ENCODE results near the gene TMEM131L. TPM values are rescaled to one million over a fixed set of nuclear protein-coding genes. Genes with fewer than 3 reads are reported as not detected.
A peak's percentile ranks its signal among the peaks of the same experiment; 100 is the strongest.

TMEM131L gene
- polyA plus RNA-seq, 1 donor = 46.6 TPM

DNA sequence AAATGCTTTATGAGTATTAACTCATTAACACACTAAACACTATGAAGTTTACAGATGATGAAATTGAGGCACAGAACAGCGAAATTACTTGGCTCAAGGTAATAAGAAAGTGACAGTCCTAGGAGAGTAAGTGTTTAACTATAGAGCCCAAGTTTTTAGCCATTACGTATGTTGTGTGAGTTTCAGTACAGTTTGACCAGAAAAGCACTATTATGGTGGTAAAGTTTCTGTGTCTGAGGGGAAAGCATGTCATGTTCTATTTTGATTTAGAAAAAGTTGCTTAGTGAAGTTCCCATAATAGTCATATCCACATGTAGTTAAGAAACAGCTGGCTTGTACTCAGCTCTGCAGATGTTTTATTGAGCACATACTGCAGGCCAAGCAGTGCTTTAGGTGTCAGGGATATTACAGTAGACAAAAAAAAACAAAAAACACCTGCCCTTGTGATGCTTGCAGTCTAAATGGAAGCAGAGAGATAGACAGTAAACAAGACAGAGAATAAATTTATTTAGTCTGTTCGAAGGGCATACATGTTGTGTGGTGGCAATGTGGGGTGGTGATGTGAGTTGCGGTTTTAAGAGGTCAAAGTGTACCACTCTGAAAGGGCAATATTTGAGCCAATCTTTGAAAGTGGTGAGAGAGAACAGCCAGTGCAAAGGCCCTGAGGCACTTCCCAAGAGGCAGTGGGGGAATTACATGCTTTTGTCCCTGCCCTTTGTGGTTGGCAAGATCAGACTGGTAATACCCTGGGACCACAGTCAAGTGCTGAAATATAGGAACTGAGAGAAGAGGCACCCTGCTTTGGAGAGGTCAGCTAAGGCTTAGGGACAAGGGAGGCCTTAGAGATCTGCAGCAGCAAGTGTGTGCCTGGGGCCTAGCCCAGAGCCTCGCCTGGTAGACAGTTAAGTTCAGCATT, 6.2 kb downstream of the TMEM131L start:
- DNase-seq (ENCODE audit: low read depth) = no peak

DNA sequence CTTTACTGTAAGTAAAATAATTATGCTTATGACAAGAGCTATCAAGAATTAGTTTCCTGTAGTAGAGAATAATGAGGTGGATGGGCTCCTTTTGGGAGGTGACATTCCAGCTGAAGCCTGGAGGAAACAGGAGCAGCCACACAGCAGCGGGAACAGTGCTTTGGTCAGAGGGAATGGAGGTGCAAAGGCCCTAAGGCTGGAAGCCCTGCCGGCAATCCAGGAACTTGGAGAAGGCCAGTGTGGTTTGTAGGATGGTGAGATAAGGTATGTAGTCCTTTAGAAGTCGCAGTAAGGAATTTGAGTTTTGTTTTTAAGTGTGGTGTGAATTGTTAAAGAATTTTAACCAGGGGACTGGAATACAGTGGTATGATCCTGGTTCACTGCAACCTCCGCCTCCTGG, 8.1 kb downstream of the TMEM131L start:
- no peak for DNase-seq (ENCODE audit: low read depth)

DNA sequence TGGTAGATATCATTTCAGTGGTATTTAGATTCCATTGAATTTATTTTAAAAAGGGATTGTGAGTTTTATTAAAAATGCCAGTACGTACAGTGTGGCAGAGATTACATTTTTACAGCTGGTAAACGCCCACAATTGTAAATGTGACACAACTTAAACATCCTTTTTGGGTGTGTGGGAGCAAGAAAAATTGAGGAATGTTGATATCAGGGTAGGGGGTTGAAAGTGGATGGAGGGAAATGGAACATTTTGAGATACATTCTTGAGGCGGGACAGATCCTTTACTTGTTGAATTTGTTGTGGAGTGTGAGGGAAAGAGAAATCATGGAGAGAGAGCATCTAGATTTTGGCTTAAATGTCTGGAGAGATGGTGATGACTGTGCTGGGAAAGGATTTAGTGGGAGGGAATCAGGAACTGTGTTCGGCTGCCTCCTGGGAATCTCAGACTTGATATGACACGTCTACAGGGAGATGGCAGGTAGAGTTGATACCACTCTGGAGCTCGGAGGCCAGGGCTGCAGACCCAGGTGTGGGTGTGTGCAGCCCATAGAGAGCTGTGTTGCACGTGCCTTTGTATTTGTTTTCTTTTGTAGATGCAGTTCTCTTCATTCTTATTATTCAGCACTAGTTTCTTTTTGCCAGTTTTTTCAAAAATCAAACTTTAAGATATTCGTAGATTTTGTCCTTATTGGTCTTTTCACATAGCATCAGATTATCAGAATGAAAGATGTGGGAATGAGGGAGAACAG, 10.8 kb downstream of the TMEM131L start:
- no peak for DNase-seq (ENCODE audit: low read depth)

DNA sequence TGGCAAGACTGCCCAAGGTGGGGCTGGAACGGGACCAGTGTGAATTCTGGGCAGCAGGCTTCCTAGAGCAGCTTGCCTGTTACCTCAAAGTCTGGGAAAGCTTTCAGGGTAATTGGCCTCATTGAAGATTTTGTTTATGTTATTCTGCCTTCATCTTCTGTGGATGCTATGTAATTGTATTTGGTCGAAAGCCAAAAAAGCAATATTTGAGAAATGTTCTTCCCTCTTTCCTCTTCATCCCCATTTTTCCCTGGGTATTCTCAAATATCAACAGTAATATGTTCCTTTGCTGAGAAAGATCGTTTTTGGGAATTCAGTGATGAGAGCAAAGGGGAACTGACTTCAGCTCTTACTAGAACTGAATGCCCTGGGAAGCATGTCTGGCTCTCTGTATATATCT, 12.9 kb downstream of the TMEM131L start:
- no peak for DNase-seq (ENCODE audit: low read depth)

DNA sequence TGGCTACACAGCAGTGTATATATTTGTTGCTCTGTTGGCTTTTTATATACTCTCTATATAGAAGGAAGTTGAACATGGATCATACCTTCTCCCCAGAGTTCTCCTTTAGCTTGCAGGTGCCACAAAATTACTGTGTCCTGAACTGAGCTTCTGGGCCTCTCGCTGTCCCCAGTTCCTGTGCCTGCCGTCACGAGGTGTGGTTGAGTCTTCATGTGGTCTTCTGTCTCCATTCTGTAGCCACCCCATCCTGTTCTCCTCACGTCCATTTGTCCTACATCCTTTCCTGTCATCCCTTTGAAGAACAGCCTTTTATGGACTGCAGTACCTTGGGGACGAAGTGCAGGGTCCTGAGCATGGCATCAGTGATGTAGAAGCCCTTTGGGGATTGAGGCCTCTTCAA, 14.5 kb downstream of the TMEM131L start:
- DNase-seq (ENCODE audit: low read depth) = no peak

DNA sequence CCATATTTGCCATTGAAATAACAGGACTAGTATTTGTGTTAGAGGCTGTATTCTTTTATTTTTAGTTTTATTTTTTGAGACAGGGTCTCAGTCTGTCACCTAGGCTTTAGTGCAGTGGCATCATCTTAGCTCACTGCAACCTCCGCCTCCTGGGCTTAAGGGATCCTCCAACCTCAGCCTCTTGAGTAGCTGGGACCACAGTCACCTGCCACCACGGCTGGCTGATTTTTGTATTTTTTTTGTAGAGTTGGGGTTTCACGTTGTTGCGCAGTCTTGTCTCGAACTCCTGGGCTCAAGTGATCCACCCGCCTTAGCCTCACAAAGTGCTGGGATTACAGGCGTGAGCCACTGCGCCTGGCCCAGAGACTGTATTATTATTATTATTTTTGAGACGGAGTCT, 15.3 kb downstream of the TMEM131L start:
- DNase-seq (ENCODE audit: low read depth) = no peak

DNA sequence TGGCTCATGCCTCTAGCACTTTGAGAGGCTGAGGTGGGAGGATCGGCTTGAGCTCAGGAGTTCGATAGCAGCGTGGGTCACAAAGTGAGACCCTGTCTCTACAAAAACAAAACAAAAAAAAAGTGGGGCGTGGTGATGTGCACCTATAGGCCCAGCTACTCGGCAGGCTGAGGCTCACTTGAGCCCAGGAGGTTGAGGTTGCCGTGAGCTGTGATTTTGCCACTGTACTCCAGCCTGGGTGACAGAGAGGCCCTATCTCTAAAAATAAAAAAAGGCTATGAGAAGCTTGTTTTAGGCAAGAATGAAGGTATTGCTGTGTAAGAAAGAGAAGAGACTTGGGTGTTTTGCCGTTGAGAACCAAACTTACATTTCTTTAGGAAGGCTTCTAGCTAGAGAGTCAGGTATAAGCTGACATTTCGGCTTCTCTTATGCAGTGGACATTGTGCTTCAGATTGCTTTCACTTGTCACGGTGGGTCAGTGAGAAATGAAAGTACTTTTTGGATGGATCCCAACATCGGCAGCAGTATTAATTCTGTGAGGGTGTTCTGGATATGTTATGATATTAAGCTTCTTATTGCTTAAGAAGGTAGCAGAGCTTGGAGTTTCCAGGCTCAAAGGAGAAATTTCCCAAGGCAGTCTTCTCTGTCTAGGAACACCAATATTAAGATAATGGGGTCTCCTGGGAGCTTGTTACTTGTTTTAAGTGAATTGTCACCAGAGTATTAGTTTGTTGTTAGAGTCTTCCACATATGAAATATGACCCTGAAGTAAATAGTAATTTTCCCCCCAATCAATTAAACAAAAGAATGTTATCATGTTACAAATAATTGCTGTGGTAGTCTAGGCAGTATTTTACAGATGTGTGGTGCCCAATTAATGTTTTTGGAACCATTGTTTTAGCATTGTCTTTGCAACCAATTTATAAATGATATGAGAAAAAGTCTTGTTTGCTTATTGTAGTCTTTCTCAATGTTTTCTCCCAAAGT, 17.6 kb downstream of the TMEM131L start:
- DNase-seq (ENCODE audit: low read depth) = no peak

DNA sequence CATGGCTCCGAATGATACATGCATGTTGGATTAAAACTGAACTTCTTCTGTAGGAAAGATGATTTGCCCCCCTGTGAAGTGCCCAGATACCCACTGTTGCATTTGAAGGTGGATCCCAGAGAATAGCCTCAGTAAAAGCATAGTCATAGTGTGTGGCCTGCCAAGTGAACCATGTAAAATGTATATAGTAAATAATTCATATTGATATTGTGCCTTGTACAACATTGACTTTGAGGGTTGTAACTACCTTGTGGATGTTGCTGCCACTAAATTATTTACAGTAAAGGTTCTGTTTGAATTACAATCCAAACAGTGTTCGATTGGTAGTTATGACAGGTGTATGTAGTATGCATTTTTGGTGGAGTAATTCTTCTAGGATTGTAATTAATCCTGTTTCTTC, 19.2 kb downstream of the TMEM131L start:
- DNase-seq (ENCODE audit: low read depth) = no peak

DNA sequence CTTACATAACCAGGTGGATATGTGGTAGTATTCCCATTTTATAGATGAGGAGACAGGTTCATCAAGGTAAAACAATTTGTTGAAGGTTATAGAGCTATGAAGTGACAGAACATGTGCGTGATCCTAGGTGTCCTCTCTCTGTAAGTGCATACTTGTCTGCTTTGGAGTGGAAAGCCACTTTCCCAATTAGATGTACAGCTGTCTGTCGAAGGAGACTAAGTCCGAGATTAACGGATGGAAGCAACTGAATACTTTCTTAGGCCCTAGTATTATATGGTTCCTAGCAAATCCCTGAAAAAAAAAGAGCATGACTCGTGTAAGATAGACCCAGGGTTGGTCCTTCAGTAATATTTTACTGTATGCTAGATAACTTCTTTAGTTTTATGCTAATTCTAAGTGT, 19.7 kb downstream of the TMEM131L start:
- no peak for DNase-seq (ENCODE audit: low read depth)

DNA sequence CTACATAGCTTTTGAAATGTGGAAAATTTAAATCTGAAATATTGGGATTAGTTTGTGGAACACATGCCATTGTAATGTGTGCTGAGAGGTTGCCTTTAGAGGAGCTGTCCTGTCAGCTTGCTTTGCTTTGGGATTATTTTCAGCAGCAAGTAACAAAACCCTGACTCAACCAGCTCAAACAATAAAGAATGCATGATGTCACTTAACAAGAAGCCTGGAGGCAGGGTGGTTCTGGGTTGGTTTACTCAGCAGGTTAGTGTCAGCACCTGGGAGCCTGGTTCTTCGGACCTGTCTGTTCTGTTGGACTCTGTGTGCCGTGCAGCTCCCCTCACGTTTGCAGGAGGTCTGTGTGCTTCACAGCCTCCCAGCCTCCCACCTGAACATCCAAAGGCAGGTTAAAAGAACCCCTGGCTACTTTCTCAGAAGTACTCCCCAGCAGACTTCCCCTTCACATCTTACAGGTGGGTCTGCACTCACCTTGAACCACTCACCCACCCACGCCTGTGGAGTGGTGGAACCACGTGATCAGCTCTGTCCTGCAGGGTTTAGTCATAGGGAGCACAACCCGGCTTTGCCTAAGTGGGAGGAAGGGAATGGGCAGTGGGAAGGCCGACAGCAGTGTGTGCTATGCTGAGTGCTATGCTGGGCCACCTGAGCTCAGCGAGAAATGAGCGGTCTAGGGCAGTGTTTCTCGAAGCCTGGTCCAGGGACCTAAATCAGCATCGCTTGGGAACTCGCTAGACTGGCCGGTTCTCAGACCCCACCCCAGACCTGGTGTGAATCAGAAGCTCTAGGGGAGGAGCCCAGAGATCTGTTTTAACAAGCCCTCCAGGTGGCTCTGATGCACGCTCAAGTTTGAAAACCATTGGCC, 20.4 kb downstream of the TMEM131L start:
- no peak for DNase-seq (ENCODE audit: low read depth)

DNA sequence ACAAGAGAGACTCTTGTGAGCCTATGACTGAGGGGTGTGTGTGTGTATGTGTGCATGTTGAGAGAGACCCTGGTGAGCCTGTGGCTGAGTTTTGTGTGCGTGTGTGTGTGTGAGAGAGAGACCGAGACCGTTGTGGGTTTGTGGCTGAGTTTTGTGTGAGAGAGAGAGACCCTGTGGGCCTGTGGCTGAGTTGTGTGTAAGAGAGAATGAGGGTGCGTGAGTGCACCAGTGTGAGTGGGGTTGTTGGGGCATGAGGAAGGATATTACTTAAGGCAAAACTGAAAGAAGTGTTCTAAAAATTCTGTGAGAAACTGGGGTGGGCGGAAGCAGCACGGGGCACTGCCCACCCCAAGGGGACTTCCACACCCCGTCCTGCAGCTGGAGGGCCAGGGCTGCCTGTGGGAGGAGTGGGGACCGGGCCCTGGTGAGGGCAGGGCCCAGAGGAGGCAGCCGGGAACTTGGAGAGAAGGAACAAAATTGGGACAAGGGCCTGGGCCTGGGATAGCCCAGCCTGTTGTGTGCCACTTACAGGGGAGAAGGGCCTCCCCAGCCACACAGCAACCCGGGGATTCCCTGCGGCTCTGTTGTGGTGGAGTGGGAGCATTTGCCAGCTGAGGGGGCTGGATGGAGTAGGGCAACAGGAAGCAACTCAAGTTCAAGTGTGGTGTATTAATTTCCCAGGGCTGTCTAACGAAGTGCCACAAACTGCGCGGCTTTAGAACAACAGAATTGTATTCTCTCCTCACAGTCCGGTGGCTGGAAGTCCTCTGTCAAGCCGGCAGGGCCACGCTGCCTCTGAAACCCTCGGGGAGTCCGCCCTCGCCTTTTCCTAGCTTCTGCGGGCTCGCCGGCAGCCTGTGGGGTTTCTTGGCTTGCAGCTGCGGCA, 22.1 kb downstream of the TMEM131L start:
- DNase-seq (ENCODE audit: low read depth) = no peak

DNA sequence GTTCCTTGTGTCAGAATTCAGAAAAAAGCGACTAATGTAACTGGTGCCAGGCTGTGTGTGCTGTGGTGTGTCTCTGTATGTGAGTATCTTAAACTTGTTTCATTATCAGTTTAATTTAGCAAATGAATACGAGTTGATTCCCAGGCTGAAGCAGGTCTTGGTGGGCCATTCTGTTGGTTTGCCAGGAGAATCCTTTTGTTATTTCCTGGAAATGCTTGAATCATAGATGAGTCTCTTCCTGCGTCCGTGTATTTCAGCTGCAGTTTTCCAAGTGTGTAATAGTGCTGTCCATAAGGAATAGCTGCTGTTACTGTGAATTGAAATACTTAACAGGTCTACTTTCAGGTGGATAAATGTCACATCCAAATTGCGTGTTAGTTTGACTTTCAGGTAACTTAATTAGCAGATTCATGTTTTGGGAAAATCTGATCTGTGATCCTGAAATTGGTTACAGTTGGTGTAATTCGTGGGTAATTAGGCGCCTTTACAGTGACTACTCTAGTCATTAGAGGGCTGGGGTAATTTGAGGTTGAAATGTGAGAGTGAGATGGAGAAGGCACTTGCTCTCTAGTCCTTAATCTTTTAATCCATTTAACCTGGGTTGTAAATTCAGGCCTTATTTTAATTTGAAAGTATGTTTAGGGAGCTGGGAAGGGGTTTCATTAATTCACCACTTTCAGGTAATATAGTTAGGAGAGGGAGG, 23.8 kb downstream of the TMEM131L start:
- no peak for DNase-seq (ENCODE audit: low read depth)

DNA sequence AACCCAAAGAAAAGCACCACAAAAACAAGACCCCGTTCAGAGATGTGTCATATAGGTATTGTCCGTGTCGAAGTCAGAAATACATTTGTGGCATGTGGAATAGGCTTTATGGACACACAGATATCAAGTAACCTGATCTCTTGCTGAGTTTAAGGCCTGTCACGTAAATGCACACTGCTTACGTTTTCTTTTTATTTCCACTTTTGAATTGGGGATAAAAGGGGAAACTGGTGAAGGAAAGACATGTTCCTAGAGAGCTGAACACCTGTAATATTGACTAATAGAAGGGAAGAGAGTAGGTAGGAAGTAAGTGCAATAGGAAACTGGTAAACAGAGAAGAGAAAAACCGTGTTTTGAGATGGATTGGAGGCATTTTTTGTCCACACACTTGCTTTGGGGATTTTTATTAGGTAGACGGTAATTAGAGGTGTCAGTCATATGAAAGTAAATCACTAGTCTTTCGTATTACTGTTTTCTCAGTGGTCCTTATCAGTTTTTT, 24.9 kb downstream of the TMEM131L start:
- no peak for DNase-seq (ENCODE audit: low read depth)

DNA sequence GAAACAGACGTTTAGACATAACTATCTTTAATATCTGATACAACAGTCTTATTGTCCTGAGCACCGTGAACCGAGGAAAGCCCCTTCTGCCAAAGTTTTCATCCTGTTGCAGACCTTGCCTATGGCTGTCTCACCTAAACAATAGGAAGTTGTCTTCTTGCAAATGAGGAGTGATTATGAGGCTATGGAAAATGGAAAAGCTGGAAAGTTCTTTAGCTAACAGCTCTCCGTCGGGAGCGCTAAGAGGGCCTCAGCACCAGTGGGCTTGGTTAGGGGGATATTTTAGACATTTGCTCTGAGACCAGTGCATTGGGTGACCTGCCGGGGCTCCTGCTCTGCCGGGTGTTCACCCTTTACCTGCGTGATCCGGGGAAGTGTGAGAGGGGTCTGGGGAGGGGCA, 28.4 kb downstream of the TMEM131L start:
- no peak for DNase-seq (ENCODE audit: low read depth)

DNA sequence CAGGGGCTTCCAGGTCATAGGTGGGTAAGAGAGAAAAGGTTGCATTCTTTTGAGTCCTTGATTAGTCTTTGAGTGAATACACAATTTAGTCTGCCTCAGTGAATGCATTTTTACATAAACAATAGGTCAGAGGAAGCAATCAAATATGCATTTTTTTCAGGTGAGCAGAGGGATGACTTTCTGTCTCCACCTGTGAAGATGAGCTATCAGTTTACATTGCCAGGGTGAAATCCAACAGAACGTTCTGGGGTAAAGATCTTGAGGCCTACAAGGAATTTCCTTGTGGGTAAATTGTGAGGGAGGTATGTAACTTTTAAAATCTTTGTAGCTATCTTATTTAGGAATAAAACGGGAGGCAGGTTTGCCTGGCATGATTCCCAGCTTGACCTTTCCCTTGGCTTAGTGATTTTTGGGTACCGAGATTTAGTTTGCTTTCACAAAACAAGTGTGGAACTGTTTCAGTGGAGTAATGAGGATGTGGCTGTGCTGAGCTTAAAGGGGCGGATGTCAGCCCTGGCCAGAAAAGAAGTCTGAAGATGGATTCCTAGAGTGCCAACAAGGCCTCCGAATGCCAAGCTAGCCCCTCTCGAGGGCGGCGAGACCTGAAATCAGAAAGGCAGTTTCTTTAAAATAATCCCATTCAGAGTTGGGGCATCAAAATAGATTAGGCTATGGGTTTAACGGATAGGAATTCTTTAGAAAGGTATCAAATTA, 29.5 kb downstream of the TMEM131L start:
- no peak for DNase-seq (ENCODE audit: low read depth)

DNA sequence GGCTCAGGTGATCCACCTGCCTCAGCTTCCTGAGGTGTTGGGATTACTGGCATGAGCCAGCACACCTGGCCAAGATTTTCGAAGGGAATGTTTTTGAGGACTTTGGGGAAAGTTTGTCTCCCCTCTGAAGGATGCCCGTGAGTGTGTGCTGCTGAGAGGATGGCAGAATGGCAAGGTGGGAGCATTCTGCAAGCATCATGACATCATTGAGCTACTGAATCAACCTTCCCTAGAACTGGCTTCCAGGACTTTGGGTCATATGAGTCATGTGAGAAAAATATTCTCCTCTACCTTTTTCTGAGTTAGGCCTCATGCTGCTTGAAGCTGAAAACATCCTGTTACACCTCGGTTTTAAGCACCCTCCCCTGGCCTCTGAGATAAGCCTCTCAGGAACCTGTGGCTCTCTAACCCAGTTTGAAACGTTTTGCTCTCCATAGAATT, 31.0 kb downstream of the TMEM131L start:
- DNase-seq (ENCODE audit: low read depth) = no peak

DNA sequence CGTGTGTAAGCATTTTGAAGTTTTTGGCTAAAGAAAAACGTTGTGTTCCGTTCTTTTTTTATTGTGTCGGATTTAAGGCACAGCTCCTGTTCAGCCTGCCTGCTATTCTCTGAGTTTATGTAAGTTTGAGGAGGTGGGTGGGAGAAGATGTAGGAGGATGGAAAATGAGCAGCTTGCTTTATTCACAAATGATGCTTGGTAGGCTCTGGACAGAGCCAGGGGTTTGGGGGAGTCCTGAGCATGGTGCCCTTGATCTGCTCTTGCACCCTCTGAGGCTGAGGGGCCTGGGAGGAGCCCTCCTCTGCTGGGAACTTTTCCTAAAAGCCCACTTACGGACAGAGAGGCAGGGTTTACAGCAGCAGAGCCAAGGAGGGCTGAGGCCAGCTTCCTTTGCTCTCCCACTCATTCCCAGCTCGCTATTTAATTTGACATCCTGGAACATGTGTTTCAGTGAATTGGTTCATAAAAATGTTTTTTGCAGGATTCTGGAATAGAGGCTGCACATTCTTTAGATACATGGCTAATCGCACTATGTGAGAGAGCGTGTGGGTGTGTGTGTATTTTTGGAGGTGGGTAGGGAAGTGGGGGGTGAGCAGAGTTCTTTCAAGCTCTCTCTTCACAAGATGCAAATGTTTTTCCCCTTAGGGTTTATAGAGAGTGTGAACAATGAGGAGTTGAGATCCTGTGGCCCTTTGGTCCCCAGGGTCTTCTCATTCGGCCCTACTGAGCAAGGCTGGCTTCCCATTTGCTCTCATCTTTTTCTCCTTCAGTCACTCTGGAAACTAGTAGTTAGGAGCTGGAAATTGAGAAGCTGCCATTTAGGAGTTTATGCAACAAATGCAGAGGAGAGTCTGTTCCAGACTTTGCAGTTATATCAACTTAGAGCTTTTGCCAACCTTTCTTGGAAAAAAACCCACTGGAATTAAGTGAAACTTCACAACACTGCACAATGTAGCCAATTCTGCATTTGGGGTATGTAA, 32.1 kb downstream of the TMEM131L start:
- peak; percentile 70 for DNase-seq (ENCODE audit: low read depth)
